ENCODE measurements around the gene NR2F1. TPM values are rescaled to one million over a fixed set of nuclear protein-coding genes. Genes with fewer than 3 reads are reported as not detected.

The NR2F1 gene
- total RNA-seq, 4 donors from 2014 or later, result 2.1 to 28.1 (median 7.0) TPM

DNA sequence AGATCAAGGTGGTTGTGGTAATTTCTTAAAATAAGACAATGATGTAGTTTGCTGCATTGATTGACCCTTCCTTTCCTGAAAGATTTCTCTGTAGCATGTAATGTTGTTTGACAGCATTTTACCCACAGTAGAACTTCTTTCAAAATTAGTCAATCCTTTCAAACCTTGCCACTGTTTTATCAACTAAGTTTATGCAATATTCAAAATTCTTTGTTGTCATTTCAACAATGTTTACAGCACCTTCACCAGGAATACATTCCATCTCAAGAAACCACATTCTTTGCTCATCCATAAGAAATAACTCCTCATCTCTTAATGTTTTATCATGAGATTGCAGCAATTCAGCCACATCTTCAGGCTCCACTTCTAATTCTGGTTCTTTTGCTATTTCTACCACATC is 43.8 kb downstream of the NR2F1 start:
- no peak for TF ChIP-seq POLR2A (IDR thresholded peaks at IDR 0.05)
- TF ChIP-seq, protein P1, sequence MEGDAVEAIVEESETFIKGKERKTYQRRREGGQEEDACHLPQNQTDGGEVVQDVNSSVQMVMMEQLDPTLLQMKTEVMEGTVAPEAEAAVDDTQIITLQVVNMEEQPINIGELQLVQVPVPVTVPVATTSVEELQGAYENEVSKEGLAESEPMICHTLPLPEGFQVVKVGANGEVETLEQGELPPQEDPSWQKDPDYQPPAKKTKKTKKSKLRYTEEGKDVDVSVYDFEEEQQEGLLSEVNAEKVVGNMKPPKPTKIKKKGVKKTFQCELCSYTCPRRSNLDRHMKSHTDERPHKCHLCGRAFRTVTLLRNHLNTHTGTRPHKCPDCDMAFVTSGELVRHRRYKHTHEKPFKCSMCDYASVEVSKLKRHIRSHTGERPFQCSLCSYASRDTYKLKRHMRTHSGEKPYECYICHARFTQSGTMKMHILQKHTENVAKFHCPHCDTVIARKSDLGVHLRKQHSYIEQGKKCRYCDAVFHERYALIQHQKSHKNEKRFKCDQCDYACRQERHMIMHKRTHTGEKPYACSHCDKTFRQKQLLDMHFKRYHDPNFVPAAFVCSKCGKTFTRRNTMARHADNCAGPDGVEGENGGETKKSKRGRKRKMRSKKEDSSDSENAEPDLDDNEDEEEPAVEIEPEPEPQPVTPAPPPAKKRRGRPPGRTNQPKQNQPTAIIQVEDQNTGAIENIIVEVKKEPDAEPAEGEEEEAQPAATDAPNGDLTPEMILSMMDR (IDR thresholded peaks at IDR 0.05), result no peak
- Histone ChIP-seq H3K27ac (no peak overlapping the region), H3K36me3 (no peaks in the 10 kb centered on the region), H3K9me3 (no peaks in the 10 kb centered on the region), H3K4me3 (no peak overlapping the region), H3K27me3 (no peaks in the 10 kb centered on the region), H3K4me1 (peaks cover 0 to 6% (median 0%) of the 10 kb centered on the region in 4 donors)
- DNase-seq, result no peak

DNA sequence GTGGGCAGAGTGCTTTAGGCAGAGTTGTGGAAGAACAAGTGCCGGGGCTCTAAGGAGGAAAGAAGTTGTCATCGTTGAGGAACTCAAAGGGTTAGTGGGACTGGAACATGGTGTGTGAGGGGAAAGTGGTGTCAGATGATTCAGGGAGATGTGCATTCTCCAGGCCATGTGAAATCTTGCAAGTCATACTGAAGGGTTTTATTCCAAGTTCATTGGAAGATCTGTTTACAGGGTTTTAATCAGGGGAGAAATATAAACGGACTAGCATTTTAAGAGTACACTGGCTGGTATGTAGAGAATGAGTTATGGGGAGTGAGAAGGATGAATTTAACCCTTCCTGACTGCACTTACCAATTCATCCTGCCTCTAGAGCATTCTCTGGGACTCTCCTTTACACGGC is 49.3 kb downstream of the NR2F1 start:
- H3K4me1 ChIP-seq, result no peaks in the 10 kb centered on the region
- TF ChIP-seq POLR2A (IDR thresholded peaks at IDR 0.05), result no peak
- TF ChIP-seq, protein P1 (IDR thresholded peaks at IDR 0.05), result no peak
- DNase-seq, result no peak
- H3K4me3 ChIP-seq, result no peak overlapping the region
- H3K36me3 ChIP-seq, result no peaks in the 10 kb centered on the region
- no peaks in the 10 kb centered on the region for H3K27me3 ChIP-seq
- no peaks in the 10 kb centered on the region for H3K9me3 ChIP-seq
- no peak overlapping the region for H3K27ac ChIP-seq

DNA sequence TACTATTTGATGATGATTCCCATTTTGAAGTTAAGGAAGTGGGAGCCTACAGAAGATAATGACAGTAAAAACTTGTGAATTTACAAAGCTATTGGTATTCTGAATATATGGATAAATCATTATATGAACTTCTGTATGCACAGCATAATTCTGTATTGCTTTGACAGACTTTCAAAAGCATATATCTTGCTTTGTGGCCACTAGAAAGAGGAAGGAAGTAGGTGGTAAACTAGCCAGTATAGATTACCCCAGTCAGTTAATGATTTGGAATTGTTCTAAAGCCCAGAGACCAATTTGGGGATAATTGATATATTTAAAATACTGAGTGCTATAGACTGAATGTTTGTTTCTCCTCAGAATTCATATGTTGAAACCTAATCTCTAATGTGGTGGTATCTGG is 53.0 kb downstream of the NR2F1 start:
- no peak for TF ChIP-seq POLR2A (IDR thresholded peaks at IDR 0.05)
- TF ChIP-seq, protein P1 (IDR thresholded peaks at IDR 0.05), result no peak
- Histone ChIP-seq H3K27me3 (no peaks in the 10 kb centered on the region), H3K4me3 (no peak overlapping the region), H3K27ac (no peak overlapping the region), H3K9me3 (no peaks in the 10 kb centered on the region), H3K4me1 (no peaks in the 10 kb centered on the region), H3K36me3 (no peaks in the 10 kb centered on the region)
- DNase-seq, result no peak

DNA sequence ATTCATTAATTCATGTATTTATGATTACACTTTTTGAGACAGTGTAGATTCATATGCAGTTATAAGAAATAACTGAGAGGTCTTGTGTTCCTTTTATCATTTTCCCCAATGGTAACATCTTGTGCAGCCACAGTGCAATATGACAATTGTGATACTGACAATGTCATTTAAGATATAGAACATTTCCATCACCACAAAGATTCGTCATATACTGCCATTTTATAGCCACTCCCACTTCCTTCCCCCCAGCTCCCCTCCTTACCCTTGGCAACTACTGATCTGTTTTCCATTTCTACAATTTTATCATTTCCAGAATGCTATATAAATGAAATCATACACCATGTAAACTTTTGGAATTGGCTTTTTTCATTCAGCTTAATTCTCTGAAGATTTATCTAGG is 53.8 kb downstream of the NR2F1 start:
- Histone ChIP-seq H3K27me3 (no peaks in the 10 kb centered on the region), H3K36me3 (no peaks in the 10 kb centered on the region), H3K4me1 (no peaks in the 10 kb centered on the region), H3K9me3 (no peaks in the 10 kb centered on the region), H3K4me3 (no peak overlapping the region), H3K27ac (no peak overlapping the region)
- TF ChIP-seq POLR2A (IDR thresholded peaks at IDR 0.05), result no peak
- TF ChIP-seq, protein P1 (IDR thresholded peaks at IDR 0.05), result no peak
- DNase-seq, result no peak

DNA sequence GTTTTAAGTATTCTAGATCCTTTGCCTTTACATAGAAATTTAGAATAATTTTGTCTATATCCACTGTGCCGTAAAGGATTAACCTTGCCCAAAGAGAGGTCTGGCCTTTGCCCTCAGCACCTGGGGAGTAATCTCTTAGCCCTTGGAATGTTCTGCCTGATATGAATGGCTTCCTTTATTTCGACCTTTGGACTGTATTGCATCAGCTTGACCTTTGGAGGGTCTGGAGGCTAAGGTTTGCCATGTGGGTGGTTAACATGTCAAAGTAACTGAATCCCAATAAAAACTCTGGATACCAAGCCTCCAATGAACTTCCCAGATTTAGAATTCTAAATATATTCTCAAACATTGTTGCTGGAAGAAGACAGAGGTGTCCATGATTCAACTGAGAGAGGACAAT is 54.7 kb downstream of the NR2F1 start:
- Histone ChIP-seq H3K4me3 (no peak overlapping the region), H3K4me1 (no peaks in the 10 kb centered on the region), H3K9me3 (no peaks in the 10 kb centered on the region), H3K27ac (no peak overlapping the region), H3K36me3 (no peaks in the 10 kb centered on the region), H3K27me3 (no peaks in the 10 kb centered on the region)
- TF ChIP-seq, protein P1 (IDR thresholded peaks at IDR 0.05), result no peak
- no peak for TF ChIP-seq POLR2A (IDR thresholded peaks at IDR 0.05)
- peak in 1 of 3 donors; percentile 70 for DNase-seq

DNA sequence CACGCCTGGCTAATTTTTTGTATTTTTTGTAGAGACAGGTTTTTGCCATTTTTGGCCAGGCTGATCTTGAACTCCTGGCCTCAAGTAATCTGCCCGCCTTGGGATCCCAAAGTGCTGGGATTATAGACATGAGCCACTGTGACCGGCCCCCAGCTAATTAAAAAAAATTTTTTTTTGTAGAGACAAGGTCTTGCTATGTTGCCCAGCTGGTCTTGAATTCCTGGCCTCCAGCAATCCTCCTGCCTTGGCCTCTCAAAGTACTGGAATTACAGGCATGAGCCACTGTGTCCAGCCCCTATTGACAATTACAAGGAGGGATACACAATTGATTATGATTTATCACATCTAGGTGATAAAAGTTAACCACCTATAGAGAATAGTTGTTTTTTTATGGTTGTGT is 59.5 kb downstream of the NR2F1 start:
- Histone ChIP-seq H3K9me3 (no peaks in the 10 kb centered on the region), H3K27me3 (no peaks in the 10 kb centered on the region), H3K4me1 (no peaks in the 10 kb centered on the region), H3K4me3 (no peak overlapping the region), H3K27ac (no peak overlapping the region), H3K36me3 (no peaks in the 10 kb centered on the region)
- no peak for TF ChIP-seq POLR2A (IDR thresholded peaks at IDR 0.05)
- TF ChIP-seq, protein P1 (IDR thresholded peaks at IDR 0.05), result no peak
- DNase-seq, result no peak
